Measurements from ENCODE around the gene ERH.

DNA sequence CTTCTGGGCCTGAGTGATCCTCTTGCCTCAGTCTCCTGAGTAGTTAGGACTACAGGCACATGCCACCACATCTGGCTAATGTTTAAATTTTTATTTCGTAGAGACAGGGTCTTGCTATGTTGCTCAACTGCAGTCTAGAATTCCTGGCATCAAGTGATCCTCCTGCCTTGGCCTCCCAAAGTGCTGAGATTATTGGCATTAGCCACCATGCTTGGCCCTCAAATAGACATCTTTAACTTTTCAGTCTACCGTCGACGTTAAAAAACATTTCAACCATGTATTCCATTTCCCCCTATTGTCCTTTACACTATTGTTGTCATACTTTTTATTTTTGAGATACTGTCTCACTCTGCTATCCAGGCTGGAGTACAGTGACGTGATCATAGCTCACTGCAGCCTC, 22.4 kb downstream of the ERH start:
- TF ChIP-seq, protein P1, sequence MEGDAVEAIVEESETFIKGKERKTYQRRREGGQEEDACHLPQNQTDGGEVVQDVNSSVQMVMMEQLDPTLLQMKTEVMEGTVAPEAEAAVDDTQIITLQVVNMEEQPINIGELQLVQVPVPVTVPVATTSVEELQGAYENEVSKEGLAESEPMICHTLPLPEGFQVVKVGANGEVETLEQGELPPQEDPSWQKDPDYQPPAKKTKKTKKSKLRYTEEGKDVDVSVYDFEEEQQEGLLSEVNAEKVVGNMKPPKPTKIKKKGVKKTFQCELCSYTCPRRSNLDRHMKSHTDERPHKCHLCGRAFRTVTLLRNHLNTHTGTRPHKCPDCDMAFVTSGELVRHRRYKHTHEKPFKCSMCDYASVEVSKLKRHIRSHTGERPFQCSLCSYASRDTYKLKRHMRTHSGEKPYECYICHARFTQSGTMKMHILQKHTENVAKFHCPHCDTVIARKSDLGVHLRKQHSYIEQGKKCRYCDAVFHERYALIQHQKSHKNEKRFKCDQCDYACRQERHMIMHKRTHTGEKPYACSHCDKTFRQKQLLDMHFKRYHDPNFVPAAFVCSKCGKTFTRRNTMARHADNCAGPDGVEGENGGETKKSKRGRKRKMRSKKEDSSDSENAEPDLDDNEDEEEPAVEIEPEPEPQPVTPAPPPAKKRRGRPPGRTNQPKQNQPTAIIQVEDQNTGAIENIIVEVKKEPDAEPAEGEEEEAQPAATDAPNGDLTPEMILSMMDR (IDR thresholded peaks at IDR 0.05) = no peak
- TF ChIP-seq EZH2 (IDR thresholded peaks at IDR 0.05; ENCODE audit: borderline replicate concordance, insufficient read depth, low read depth, low read length, poor library complexity, severe bottlenecking) = no peak
